Activated CD4-positive, alpha-beta memory T cell treated with anti-CD3 and anti-CD28 coated beads for 36 hours (primary cell): ENCODE measurements around the gene SCD. TPM values are rescaled to one million over a fixed set of nuclear protein-coding genes. Genes with fewer than 3 reads are reported as not detected.

Source experiments
- CTCF ChIA-PET: fragments of 350-600 bp; sonication (Branson Sonifier 250); formaldehyde crosslinking; loops from one replicate; lab custom pipeline; 2021; ENCODE audit warnings: antibody characterized with exemption, inconsistent platforms; lab: Charles Lee
- POLR2A ChIA-PET: fragments of 350-600 bp; sonication (Branson Sonifier 250); formaldehyde crosslinking; loops from one replicate; lab custom pipeline; 2021; ENCODE audit warnings: antibody characterized with exemption; lab: Charles Lee
- DNase-seq: peaks from one replicate; pipeline ENCODE4 v3.0.0-alpha.2; 2020
- H3K27ac Mint-ChIP-seq: one replicate; pipeline ENCODE4 v1.8.0; 2021; ENCODE audit warnings: mixed read lengths
- H3K27me3 Mint-ChIP-seq: one replicate; pipeline ENCODE4 v1.8.0; 2021; ENCODE audit warnings: mixed read lengths
- H3K36me3 Mint-ChIP-seq: one replicate; pipeline ENCODE4 v1.8.0; 2021; ENCODE audit warnings: mixed read lengths
- H3K4me1 Mint-ChIP-seq: one replicate; pipeline ENCODE4 v1.8.0; 2021; ENCODE audit warnings: low read depth, mixed read lengths
- H3K4me3 Mint-ChIP-seq: one replicate; pipeline ENCODE4 v1.8.0; 2021; ENCODE audit warnings: mild to moderate bottlenecking, mixed read lengths
- H3K9me3 Mint-ChIP-seq: one replicate; pipeline ENCODE4 v1.8.0; 2021; ENCODE audit warnings: mixed read lengths
- intact Hi-C: fragments of 100-400 bp; cut with micrococcal nuclease; formaldehyde crosslinking; loops from one replicate; pipeline ENCODE4 v1.15.1; 2023
- total RNA-seq, 2 experiments: library from RNA; stranded (reverse); gene quantifications; one replicate each; pipeline ENCODE4 v1.2.3, GENCODE V29; 2021

The SCD gene
- total RNA-seq, 2 experiments from 2014 or later: 156 to 158 TPM

DNA sequence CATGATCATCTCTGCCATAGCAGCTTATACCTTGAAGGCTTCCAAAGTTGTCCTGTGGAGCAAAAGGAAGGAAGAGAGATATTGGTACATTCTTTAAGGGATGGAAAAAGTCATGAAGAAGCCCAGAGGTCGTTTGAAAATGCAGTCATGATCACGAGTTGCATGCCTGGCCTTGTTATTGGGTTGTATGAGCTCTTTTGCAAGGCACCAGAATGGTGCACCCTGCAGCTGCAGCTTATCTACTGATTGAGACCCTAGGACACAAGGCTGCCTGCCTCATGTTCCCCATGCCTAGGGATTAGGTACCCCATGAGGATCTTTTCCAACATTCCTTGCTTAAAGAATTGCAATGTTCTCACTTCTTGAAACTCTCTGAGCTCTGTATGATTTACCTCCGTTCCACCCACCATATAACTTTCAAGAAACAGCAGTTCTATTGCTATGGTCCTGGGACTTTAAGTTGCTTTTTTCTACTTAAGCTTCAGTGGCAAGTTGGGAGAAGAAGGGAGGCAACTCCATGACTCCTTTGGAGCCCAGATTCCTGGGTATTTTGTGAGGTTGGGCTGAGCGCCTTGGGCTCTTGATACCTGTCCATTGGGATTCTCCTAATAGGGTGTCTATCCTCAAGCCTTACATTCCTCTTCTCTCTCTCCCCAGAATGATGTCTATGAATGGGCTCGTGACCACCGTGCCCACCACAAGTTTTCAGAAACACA lies 6.9 kb downstream of the SCD start:
- Mint-ChIP-seq H3K36me3 (peaks cover 86% of the 10 kb centered on the region), H3K27me3 (no peaks in the 10 kb centered on the region), H3K9me3 (no peaks in the 10 kb centered on the region), H3K4me3 (no peak overlapping the region), H3K4me1 (peaks cover 17% of the 10 kb centered on the region), H3K27ac (no peak overlapping the region)
- DNase-seq: no peak
- intact Hi-C loops: no loop called here
- CTCF ChIA-PET: no interaction called here
- POLR2A ChIA-PET: interaction anchor here (3.3 kb wide), 1 partner anchor 17 kb away, joined by 12 read pairs; no protein-coding TSS in a partner anchor

DNA sequence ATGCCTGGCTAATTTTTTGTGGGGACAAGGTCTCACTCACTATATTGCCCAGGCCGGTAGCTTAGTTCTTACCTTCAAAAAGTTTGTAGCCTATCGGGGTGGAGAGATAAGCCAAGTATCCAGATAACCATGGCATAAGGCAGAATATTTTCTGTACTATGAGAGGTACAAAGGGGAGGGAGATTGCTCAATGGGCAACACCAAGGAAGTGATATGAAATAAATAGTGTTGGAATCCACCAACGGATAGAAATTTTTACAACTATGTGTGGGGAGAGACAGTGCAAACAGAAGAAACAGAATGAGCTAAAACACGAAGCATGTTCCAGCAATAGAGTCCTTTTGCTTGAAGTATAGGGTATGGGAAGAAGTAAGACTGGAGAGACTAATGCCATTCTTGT lies 8.1 kb downstream of the SCD start:
- ChIA-PET POLR2A (no interaction called here), CTCF (no interaction called here)
- peaks cover 86% of the 10 kb centered on the region for H3K36me3 Mint-ChIP-seq
- no peaks in the 10 kb centered on the region for H3K27me3 Mint-ChIP-seq
- intact Hi-C loops: no loop called here
- no peaks in the 10 kb centered on the region for H3K9me3 Mint-ChIP-seq
- H3K4me1 Mint-ChIP-seq: peaks cover 10% of the 10 kb centered on the region
- no peak overlapping the region for H3K27ac Mint-ChIP-seq
- no peak for DNase-seq
- H3K4me3 Mint-ChIP-seq: no peak overlapping the region

DNA sequence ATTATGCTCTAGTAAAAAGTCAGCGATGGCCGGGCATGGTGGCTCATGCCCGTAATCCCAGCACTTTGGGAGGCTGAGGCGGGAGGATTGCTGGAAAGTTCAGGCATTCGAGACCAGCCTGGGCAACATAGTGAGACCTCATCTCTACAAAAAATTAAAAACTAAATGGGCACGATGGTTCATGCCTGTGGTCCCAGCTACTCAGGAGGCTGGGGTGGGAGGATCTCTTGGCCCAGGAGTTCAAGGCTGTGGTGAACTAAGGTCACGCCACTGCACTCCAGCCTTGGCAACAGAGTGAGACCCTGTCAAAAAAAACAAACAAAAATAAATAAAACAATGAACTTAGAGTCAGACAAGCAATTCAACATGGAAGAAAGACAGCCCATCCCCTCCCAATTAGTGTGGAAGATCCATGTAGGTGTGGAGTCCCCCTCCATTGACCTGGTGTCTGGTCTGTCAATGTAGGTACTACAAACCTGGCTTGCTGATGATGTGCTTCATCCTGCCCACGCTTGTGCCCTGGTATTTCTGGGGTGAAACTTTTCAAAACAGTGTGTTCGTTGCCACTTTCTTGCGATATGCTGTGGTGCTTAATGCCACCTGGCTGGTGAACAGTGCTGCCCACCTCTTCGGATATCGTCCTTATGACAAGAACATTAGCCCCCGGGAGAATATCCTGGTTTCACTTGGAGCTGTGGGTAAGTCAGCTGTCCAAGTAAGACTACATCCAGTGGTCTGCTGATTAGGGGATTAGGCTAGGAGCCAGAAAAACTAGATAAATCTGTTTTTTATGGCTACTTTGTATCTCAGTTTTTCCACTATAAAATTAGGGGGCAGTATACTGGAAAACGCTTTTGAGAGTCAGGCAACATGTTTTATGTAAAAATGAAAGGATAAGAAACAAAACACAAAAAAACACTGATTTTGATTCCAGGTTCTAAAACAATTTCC lies 9.3 kb downstream of the SCD start:
- CTCF ChIA-PET: no interaction called here
- DNase-seq: no peak
- H3K27me3 Mint-ChIP-seq: no peaks in the 10 kb centered on the region
- H3K4me3 Mint-ChIP-seq: no peak overlapping the region
- POLR2A ChIA-PET: no interaction called here
- peaks cover 86% of the 10 kb centered on the region for H3K36me3 Mint-ChIP-seq
- no peaks in the 10 kb centered on the region for H3K9me3 Mint-ChIP-seq
- no peak overlapping the region for H3K27ac Mint-ChIP-seq
- intact Hi-C loops: no loop called here
- peaks cover 4% of the 10 kb centered on the region for H3K4me1 Mint-ChIP-seq

DNA sequence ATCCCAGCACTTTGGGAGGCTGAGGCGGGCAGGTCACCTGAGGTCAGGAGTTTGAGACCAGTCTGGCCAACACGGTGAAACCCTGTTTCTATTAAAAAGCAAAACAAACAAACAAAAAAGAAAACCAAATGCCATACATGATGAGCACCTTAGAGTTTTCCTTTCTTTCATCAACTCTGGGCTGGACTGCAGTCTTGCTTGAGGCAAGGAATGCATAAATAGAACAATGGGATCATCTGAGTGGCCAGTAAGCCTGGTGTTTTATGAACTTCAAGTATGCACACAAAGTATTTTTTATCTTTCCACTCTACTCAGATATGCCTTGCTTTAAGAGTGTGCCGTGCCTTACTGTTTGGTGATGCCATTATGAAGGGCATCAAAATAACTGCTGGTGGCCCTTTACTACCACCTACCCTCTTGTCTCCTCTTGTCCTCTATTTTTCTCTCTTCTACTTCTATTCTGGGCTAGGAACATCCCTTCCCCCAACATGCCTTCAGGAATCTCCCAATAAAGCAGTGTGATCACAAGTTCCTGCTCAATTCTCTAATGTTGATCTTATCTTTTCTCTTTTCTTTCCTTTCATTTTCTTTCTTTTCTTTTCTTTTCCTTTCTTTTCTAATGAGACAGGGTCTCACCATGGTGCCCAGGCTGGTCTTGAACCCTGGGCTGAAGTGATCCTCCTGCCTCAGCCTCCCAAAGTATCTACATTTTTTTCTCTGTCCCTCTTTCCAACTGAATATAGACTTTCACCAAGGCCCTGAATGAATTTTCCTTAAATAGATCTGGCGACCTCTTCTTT lies 10.2 kb downstream of the SCD start:
- ChIA-PET POLR2A (no interaction called here), CTCF (no interaction called here)
- DNase-seq: no peak
- intact Hi-C loops: no loop called here
- Mint-ChIP-seq H3K9me3 (no peaks in the 10 kb centered on the region), H3K27me3 (no peaks in the 10 kb centered on the region), H3K4me1 (peaks cover 4% of the 10 kb centered on the region), H3K36me3 (peaks cover 86% of the 10 kb centered on the region), H3K4me3 (no peak overlapping the region), H3K27ac (no peak overlapping the region)

DNA sequence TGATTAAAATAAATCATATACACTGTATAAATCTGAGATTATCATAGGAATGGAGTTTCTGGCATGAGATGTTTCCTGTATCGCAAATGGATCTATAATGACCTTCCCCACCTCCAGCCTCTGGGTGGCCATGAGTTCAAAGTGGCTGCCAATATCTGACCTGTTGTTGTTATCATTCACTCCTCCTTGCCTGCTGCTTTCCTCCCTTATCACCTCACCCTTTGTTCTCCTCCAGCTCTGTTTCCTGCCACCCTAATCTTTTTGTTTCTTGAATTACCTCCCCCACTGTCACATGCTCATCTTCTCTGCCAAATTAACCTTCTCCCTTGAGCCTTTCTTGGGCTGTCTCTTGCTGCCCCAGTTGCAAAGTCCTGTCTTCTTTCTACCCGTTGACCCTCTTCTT lies 12.0 kb downstream of the SCD start:
- Mint-ChIP-seq H3K4me1 (peaks cover 4% of the 10 kb centered on the region), H3K36me3 (peaks cover 85% of the 10 kb centered on the region), H3K27me3 (no peaks in the 10 kb centered on the region), H3K9me3 (no peaks in the 10 kb centered on the region), H3K27ac (no peak overlapping the region), H3K4me3 (no peak overlapping the region)
- intact Hi-C loops: no loop called here
- DNase-seq: no peak
- ChIA-PET POLR2A (interaction anchor here (1.2 kb wide), 1 partner anchor 35 kb away, joined by 3 read pairs; no protein-coding TSS in a partner anchor), CTCF (no interaction called here)

DNA sequence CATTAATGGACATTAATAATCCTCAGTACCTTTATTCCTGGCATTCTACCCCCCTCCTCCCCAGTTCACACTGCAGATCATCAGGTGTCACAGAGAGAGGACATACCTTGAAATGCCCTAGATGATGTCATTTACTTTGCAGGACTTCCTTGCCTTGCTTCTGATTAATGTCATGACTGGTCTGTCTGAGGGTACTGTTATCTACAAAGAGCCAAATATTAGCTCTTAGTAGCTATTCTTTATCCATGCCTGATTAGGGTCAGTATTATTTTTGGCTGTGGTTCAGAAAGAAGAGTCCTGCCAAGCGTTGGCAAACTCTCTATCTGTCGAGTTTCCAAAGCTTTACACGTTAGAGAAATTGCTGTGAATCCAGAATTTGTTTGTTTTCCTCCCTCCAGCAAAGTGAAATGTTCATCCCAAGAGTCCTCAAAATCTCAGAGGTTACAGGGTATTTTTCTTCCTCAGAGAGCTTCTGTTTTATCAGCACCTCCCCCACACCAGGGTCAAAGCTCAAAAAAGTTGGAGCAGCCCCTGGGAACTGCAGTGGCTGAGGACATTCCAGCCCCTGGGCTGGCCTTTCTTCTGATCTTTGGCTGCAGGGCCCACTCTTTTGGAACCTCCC lies 12.6 kb downstream of the SCD start:
- H3K27me3 Mint-ChIP-seq: no peaks in the 10 kb centered on the region
- CTCF ChIA-PET: no interaction called here
- no peak overlapping the region for H3K4me3 Mint-ChIP-seq
- DNase-seq: no peak
- H3K4me1 Mint-ChIP-seq: peaks cover 4% of the 10 kb centered on the region
- POLR2A ChIA-PET: interaction anchor here (1.2 kb wide), 1 partner anchor 35 kb away, joined by 3 read pairs; no protein-coding TSS in a partner anchor
- H3K36me3 Mint-ChIP-seq: peaks cover 85% of the 10 kb centered on the region
- intact Hi-C loops: no loop called here
- H3K27ac Mint-ChIP-seq: no peak overlapping the region
- H3K9me3 Mint-ChIP-seq: no peaks in the 10 kb centered on the region

DNA sequence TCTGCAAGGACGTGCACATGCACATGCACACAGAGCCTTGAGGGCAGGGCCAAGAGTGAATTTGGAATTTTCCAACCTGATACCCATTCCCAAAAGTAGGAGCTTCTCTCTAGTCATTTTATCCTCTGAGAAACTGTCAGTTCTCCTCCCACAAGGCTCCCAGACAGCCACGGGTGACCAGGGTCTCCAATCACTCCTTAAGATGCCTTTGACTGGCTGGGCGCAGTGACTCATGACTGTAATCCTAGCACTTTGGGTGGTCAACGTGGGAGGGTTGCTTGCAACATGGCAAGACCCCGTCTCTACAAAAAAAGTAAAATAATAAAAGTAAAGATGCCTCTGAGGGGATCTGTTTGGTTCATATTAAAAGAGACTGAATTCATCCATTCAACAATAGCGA lies 13.2 kb downstream of the SCD start:
- CTCF ChIA-PET: no interaction called here
- Mint-ChIP-seq H3K27ac (no peak overlapping the region), H3K27me3 (no peaks in the 10 kb centered on the region), H3K9me3 (no peaks in the 10 kb centered on the region), H3K4me1 (peaks cover 4% of the 10 kb centered on the region), H3K36me3 (peaks cover 81% of the 10 kb centered on the region), H3K4me3 (no peak overlapping the region)
- POLR2A ChIA-PET: interaction anchor here (1.2 kb wide), 1 partner anchor 34 kb away, joined by 3 read pairs; no protein-coding TSS in a partner anchor
- intact Hi-C loops: no loop called here
- DNase-seq: no peak

DNA sequence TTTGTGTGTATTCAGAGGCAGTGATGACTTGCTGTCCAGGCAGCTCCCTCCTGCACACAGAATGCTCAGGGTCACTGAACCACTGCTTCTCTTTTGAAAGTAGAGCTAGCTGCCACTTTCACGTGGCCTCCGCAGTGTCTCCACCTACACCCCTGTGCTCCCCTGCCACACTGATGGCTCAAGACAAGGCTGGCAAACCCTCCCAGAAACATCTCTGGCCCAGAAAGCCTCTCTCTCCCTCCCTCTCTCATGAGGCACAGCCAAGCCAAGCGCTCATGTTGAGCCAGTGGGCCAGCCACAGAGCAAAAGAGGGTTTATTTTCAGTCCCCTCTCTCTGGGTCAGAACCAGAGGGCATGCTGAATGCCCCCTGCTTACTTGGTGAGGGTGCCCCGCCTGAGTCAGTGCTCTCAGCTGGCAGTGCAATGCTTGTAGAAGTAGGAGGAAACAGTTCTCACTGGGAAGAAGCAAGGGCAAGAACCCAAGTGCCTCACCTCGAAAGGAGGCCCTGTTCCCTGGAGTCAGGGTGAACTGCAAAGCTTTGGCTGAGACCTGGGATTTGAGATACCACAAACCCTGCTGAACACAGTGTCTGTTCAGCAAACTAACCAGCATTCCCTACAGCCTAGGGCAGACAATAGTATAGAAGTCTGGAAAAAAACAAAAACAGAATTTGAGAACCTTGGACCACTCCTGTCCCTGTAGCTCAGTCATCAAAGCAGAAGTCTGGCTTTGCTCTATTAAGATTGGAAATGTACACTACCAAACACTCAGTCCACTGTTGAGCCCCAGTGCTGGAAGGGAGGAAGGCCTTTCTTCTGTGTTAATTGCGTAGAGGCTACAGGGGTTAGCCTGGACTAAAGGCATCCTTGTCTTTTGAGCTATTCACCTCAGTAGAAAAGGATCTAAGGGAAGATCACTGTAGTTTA lies 15.8 kb downstream of the SCD start:
- H3K27ac Mint-ChIP-seq: no peak overlapping the region

DNA sequence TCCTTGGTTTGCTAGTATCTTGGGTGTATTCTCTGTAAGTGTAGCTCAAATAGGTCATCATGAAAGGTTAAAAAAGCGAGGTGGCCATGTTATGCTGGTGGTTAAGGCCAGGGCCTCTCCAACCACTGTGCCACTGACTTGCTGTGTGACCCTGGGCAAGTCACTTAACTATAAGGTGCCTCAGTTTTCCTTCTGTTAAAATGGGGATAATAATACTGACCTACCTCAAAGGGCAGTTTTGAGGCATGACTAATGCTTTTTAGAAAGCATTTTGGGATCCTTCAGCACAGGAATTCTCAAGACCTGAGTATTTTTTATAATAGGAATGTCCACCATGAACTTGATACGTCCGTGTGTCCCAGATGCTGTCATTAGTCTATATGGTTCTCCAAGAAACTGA lies 17.1 kb downstream of the SCD start:
- ChIA-PET POLR2A (interaction anchor here (1.6 kb wide), 1 partner anchor 9 kb away, joined by 7 read pairs; no protein-coding TSS in a partner anchor), CTCF (interaction anchor here (0.7 kb wide), 1 partner anchor 69 kb away, joined by 3 read pairs; no protein-coding TSS in a partner anchor)
- H3K27ac Mint-ChIP-seq: no peak overlapping the region
- intact Hi-C loops: no loop called here
- no peak for DNase-seq
- H3K4me1 Mint-ChIP-seq: peaks cover 6% of the 10 kb centered on the region
- H3K4me3 Mint-ChIP-seq: no peak overlapping the region
- no peaks in the 10 kb centered on the region for H3K27me3 Mint-ChIP-seq
- peaks cover 53% of the 10 kb centered on the region for H3K36me3 Mint-ChIP-seq
- no peaks in the 10 kb centered on the region for H3K9me3 Mint-ChIP-seq

More for the DNA sequence above, 15.8 kb downstream of the SCD start:
- no peak for DNase-seq
- Mint-ChIP-seq H3K9me3 (no peaks in the 10 kb centered on the region), H3K27me3 (no peaks in the 10 kb centered on the region), H3K36me3 (peaks cover 58% of the 10 kb centered on the region), H3K4me3 (no peak overlapping the region), H3K4me1 (peaks cover 9% of the 10 kb centered on the region)
- CTCF ChIA-PET: no interaction called here
- intact Hi-C loops: no loop called here
- POLR2A ChIA-PET: interaction anchor here (0.8 to 0.9 kb wide), 2 partner anchors 11 to 16 kb away, joined by 3 to 4 read pairs; partner anchors contain the start of gene SCD

DNA sequence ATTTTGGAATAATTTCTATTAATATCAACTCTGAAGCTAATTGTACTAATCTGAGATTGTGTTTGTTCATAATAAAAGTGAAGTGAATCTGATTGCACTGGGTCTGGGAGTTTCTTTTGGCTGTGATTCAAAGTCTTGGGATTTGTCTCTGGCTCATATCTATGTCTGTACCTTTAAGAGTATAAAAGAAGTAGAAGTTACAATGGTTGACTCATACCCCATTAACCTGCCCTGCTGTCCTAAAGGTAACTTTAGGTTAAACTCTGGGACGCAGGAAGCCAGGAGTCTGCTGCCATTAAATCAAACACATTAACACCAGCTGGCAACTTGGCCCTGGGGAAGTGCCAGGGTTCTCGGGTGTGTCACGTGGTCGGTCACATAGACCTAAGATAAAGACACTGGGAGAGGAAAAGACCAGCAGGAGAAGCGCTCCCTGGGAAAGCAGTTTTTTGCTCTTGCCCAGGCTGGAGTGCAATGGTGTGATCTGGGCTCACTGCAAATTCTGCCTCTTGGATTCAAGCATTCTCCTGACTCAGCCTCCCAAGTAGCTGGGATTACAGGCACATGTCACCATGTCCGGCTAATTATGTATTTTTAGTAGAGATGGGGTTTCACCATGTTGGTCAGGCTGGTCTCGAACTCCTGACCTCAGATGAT lies 17.8 kb downstream of the SCD start:
- CTCF ChIA-PET: interaction anchor here (0.6 to 0.9 kb wide), 4 partner anchors 13 to 271 kb away, joined by 3 to 4 read pairs (median 3); partner anchors contain the start of gene SCD
- peaks cover 7% of the 10 kb centered on the region for H3K4me1 Mint-ChIP-seq
- peaks cover 46% of the 10 kb centered on the region for H3K36me3 Mint-ChIP-seq

More for the DNA sequence above, 17.8 kb downstream of the SCD start:
- Mint-ChIP-seq H3K4me3 (no peak overlapping the region), H3K9me3 (no peaks in the 10 kb centered on the region), H3K27ac (no peak overlapping the region), H3K27me3 (no peaks in the 10 kb centered on the region)
- POLR2A ChIA-PET: interaction anchor here (1.0 to 1.6 kb wide), 4 partner anchors 9 to 24 kb away, joined by 3 to 7 read pairs (median 4); no protein-coding TSS in a partner anchor
- DNase-seq: no peak
- intact Hi-C loops: no loop called here
